Testis (tissue), 3 donors: ENCODE measurements around the gene P2RX7. TPM values are rescaled to one million over a fixed set of nuclear protein-coding genes. Genes with fewer than 3 reads are reported as not detected.
A peak's percentile ranks its signal among the peaks of the same experiment; 100 is the strongest.

Experiments
- DNase-seq: peaks from one replicate; pipeline ENCODE4 v3.0.0-alpha.2; 2019
- H3K27ac ChIP-seq, 2 donors: fragments of 200-600 bp; sonication (generic); one replicate each; pipeline ENCODE4 v1.5.1; 2019
- H3K27me3 ChIP-seq: fragments of 200-600 bp; sonication (generic); one replicate; pipeline ENCODE4 v1.5.1; 2019
- H3K36me3 ChIP-seq: fragments of 200-600 bp; sonication (generic); one replicate; pipeline ENCODE4 v1.5.1; 2017; ENCODE audit warnings: low read depth; ENCODE audit errors: missing control alignments
- H3K4me1 ChIP-seq: fragments of 200-600 bp; sonication (generic); one replicate; pipeline ENCODE4 v1.5.1; 2019
- H3K4me3 ChIP-seq, 2 donors: fragments of 200-600 bp; sonication (generic); one replicate each; pipeline ENCODE4 v1.5.1; 2017 to 2019
- H3K9me3 ChIP-seq: fragments of 200-600 bp; sonication (generic); one replicate; pipeline ENCODE4 v1.5.1; 2017
- POLR2A ChIP-seq: fragments of 450-650 bp; IDR thresholded peaks from one replicate; pipeline ENCODE4 v1.6.1; 2017; ENCODE audit warnings: antibody characterized with exemption, mild to moderate bottlenecking, moderate library complexity
- WGBS, 2 donors: methylation state at CpG; one replicate each; pipeline ENCODE4 v1.1.5; 2018; 5-methylcytosine and 5-hydroxymethylcytosine counted together
- intact Hi-C: fragments of 100-400 bp; cut with DNase I; formaldehyde crosslinking; loops from one replicate; pipeline ENCODE4 v1.15.1; 2023; ENCODE audit warnings: low total_unique reads
- polyA plus RNA-seq: library from polyadenylated mRNA; stranded (reverse); fragments of 350-450 nt; fragmentation: Illumina TruSeq; extraction: RNeasy Lipid Tissue Mini Kit (QIAGEN cat#74804); gene quantifications from one replicate; pipeline ENCODE4 v1.2.3, GENCODE V29; 2014; ENCODE audit warnings: low read depth, low replicate concordance; ENCODE audit not compliant: insufficient read depth
- total RNA-seq, 2 donors: library from RNA; depleted of rRNA; stranded (reverse); fragments of >200 nt; gene quantifications; one replicate each; pipeline ENCODE4 v1.2.3, GENCODE V29; 2016
- TF ChIP-seq, protein P1 (sequence below), 3 experiments: fragments of 450-650 bp in 2 of 3; fragments of 200-600 bp in 1 of 3; sonication (generic) in 1 of 3; IDR thresholded peaks; one replicate each; pipeline ENCODE4 v1.5.1; 2016 to 2019; ENCODE audit warnings: antibody characterized with exemption in 3 of 3, mild to moderate bottlenecking in 2 of 3, moderate library complexity in 1 of 3

P2RX7 gene
- total and polyA plus RNA-seq, 3 donors from 2014 or later, result 3.0 to 12.8 (median 5.6) TPM

- Histone ChIP-seq H3K9me3 (no peaks in the 10 kb centered on the region), H3K27ac (no peak overlapping the region), H3K27me3 (no peaks in the 10 kb centered on the region), H3K4me3 (peak overlapping the region in 1 of 2 donors; percentile 16), H3K36me3 (no peaks in the 10 kb centered on the region), H3K4me1 (peaks cover 13% of the 10 kb centered on the region)
- TF ChIP-seq, protein P1, sequence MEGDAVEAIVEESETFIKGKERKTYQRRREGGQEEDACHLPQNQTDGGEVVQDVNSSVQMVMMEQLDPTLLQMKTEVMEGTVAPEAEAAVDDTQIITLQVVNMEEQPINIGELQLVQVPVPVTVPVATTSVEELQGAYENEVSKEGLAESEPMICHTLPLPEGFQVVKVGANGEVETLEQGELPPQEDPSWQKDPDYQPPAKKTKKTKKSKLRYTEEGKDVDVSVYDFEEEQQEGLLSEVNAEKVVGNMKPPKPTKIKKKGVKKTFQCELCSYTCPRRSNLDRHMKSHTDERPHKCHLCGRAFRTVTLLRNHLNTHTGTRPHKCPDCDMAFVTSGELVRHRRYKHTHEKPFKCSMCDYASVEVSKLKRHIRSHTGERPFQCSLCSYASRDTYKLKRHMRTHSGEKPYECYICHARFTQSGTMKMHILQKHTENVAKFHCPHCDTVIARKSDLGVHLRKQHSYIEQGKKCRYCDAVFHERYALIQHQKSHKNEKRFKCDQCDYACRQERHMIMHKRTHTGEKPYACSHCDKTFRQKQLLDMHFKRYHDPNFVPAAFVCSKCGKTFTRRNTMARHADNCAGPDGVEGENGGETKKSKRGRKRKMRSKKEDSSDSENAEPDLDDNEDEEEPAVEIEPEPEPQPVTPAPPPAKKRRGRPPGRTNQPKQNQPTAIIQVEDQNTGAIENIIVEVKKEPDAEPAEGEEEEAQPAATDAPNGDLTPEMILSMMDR (IDR thresholded peaks at IDR 0.05), result no peak
- TF ChIP-seq POLR2A, result no peak
- 65 to 68% methylated on average over 5 of the region's 5 CpGs for WGBS, 2 donors
- intact Hi-C loops, result no loop called here
- peak; percentile 84 for DNase-seq
Measured at GRCh38 chr12:121138284-121138683, 5.6 kb downstream of the P2RX7 start.

DNA sequence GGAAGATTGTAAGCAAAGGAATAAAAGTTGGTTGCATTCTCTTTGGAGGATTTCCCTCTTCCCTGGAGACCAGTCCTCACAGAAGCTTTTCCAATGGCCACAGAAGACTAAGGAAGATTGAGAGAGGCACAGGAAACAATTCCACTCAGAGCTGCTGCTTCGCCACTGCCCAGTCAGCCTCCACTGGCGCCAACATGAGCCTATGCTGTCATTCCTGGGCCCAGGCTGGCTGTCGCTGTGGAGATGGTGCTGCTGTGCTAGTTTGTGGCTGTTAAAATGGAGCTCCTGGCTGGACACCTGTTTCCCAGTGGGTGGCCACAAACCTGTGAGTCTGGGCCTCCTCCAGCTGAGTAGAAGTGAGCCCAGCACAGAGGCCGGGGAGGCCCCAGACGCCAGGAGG lies 6.6 kb downstream of the P2RX7 start:
- intact Hi-C loops, result no loop called here

DNA sequence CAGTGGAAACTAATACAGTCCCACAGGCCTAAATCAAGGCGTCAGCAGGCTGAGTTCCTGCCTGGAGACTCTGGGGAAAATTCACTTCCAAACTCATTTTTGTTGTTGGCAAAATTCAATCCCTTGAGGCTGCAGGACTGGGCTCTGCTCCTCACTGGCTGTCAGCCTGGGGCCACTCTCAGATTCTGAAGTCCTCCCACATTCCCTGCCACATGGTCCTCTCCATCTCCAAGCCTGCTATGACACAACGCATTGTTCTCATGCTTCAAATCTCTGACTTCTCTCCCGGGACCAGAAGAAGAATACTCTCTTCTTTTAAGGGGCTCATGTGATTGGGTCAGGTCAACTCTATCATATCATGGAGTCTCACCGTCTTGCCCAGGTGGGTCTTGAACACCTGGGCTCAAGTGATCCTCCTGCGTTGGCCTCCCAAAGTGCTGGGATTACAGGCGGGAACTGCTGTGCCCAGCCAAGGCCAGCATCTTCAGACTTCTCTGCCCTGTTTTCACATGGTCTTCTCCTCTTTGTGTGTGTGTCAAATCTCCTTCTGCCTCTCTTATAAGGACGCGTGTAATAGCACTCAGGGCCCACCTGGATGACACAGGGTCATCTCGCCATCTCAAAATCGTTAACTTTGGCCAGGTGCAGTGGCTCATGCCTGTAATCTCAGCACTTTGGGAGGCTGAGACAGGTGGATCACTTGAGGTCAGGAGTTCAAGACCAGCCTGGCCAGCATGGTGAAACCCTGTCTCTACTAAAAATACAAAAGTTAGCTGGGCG lies 9.7 kb downstream of the P2RX7 start:
- intact Hi-C loops, result no loop called here
- no peak for DNase-seq
- Histone ChIP-seq H3K4me3 (no peak overlapping the region), H3K4me1 (no peaks in the 10 kb centered on the region), H3K9me3 (no peaks in the 10 kb centered on the region), H3K36me3 (no peaks in the 10 kb centered on the region), H3K27ac (no peak overlapping the region), H3K27me3 (no peaks in the 10 kb centered on the region)
- 92 to 94% methylated on average over 11 of the region's 11 CpGs for WGBS, 2 donors
- TF ChIP-seq, protein P1 (IDR thresholded peaks at IDR 0.05), result no peak
- TF ChIP-seq POLR2A, result no peak

More for the DNA sequence above, 6.6 kb downstream of the P2RX7 start:
- no peak overlapping the region for H3K27ac ChIP-seq
- H3K36me3 ChIP-seq, result no peaks in the 10 kb centered on the region
- H3K27me3 ChIP-seq, result no peaks in the 10 kb centered on the region
- TF ChIP-seq, protein P1 (IDR thresholded peaks at IDR 0.05), result no peak
- no peak for TF ChIP-seq POLR2A
- DNase-seq, result no peak
- 87 to 96% methylated on average over 5 of the region's 5 CpGs for WGBS, 2 donors
- H3K9me3 ChIP-seq, result no peaks in the 10 kb centered on the region
- H3K4me3 ChIP-seq, result no peak overlapping the region
- H3K4me1 ChIP-seq, result peaks cover 3% of the 10 kb centered on the region

DNA sequence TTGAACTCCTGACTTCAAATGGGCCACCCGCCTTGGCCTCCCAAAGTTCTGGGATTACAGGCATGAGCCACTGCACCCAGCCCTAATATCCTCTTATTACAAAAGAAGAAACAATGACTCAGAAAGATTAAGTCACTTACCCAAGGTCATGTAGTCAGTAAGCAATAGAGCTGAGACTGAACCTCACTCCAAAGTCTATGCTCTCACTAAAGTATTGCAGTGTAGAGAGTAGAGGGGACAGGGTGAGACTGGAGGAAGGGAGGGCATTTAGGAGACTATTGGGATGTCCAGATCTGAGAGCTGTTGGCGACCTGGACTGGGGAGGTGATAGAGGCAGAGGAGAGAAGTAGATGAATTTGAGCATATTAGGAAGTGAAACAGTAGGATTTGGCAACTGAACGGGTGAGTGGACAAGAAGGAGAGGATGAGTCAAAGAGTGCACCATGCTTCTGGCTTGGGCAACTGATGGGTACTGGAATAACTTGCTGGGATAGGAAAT lies 11.8 kb downstream of the P2RX7 start:
- no peaks in the 10 kb centered on the region for H3K4me1 ChIP-seq
- no peak overlapping the region for H3K27ac ChIP-seq
- TF ChIP-seq, protein P1 (IDR thresholded peaks at IDR 0.05), result no peak
- TF ChIP-seq POLR2A, result no peak
- DNase-seq, result no peak
- H3K27me3 ChIP-seq, result no peaks in the 10 kb centered on the region
- H3K9me3 ChIP-seq, result no peaks in the 10 kb centered on the region
- 81 to 90% methylated on average over 3 of the region's 3 CpGs for WGBS, 2 donors
- no peaks in the 10 kb centered on the region for H3K36me3 ChIP-seq
- intact Hi-C loops, result no loop called here
- H3K4me3 ChIP-seq, result no peak overlapping the region
